PC-3 (cell line): ENCODE measurements around the gene LTB4R. TPM values are rescaled to one million over a fixed set of nuclear protein-coding genes. Genes with fewer than 3 reads are reported as not detected.
A peak's percentile ranks its signal among the peaks of the same experiment; 100 is the strongest.

ENCODE experiments used
- ATAC-seq: fragments of 200-7000 bp; cut with Tn5 transposase; 2 replicates; pipeline ENCODE4 v1.9.1; 2020; ENCODE audit warnings: mild to moderate bottlenecking, moderate library complexity
- BruUV-seq: library from RNA; stranded (reverse); fragments of 400-500 nt; replicated peaks from 2 replicates; lab custom pipeline; 2021; lab: Mats Ljungman, UMichigan
- CTCF ChIA-PET: fragments of 300-600 bp; sonication (Branson Sonifier 250); formaldehyde crosslinking; loops from one replicate; lab custom pipeline; 2022; ENCODE audit warnings: antibody characterized with exemption; lab: Charles Lee
- POLR2A ChIA-PET: fragments of 300-600 bp; sonication (Branson Sonifier 250); formaldehyde crosslinking; loops from one replicate; lab custom pipeline; 2022; ENCODE audit warnings: antibody characterized with exemption; ENCODE audit not compliant: unreplicated experiment; lab: Charles Lee
- DNase-seq: peaks from one replicate; pipeline ENCODE4 v3.0.0-alpha.2; 2015
- H2AFZ ChIP-seq: fragments of 300-600 bp; sonication (generic); 2 replicates; pipeline ENCODE4 v1.6.0; 2016; ENCODE audit warnings: antibody characterized with exemption, low read length
- H3F3A ChIP-seq: fragments of 300-600 bp; sonication (generic); one replicate; pipeline ENCODE4 v1.6.0; 2017; ENCODE audit warnings: antibody characterized with exemption, low read length, control low read depth, mild to moderate bottlenecking; ENCODE audit not compliant: unreplicated experiment
- H3K27ac ChIP-seq: fragments of 300-600 bp; sonication (generic); 2 replicates; pipeline ENCODE4 v1.5.1; 2016; ENCODE audit warnings: mild to moderate bottlenecking, low read length
- H3K27me3 ChIP-seq: fragments of 300-600 bp; sonication (generic); 2 replicates; pipeline ENCODE4 v1.6.1; 2016; ENCODE audit warnings: low read length, mixed read lengths
- H3K36me3 ChIP-seq: fragments of 300-600 bp; sonication (generic); 2 replicates; pipeline ENCODE4 v1.6.1; 2016; ENCODE audit warnings: low read depth, mixed run types, low read length, mixed read lengths
- H3K4me1 ChIP-seq: fragments of 300-600 bp; sonication (generic); 2 replicates; pipeline ENCODE4 v1.5.1; 2016; ENCODE audit warnings: low read length; ENCODE audit not compliant: insufficient read depth
- H3K4me2 ChIP-seq: fragments of 300-600 bp; sonication (generic); 2 replicates; pipeline ENCODE4 v1.6.0; 2016; ENCODE audit warnings: low read length
- H3K4me3 ChIP-seq: fragments of 300-600 bp; sonication (generic); 2 replicates; pipeline ENCODE4 v1.5.1; 2016; ENCODE audit warnings: mild to moderate bottlenecking, low read length, mixed read lengths
- H3K79me2 ChIP-seq: fragments of 300-600 bp; sonication (generic); 2 replicates; pipeline ENCODE4 v1.6.1; 2017; ENCODE audit warnings: low read length, mixed read lengths
- H3K9ac ChIP-seq: fragments of 300-600 bp; sonication (generic); 2 replicates; pipeline ENCODE4 v1.6.0; 2016; ENCODE audit warnings: mild to moderate bottlenecking, low read length
- H3K9me2 ChIP-seq: fragments of 300-600 bp; sonication (generic); replicated peaks from 2 replicates; pipeline ENCODE4 v1.6.1; 2016; ENCODE audit warnings: mixed run types, low read length, mixed read lengths
- H3K9me3 ChIP-seq: fragments of 300-600 bp; sonication (generic); 2 replicates; pipeline ENCODE4 v1.6.1; 2016; ENCODE audit warnings: low read length, mixed read lengths
- H4K20me1 ChIP-seq: fragments of 300-600 bp; sonication (generic); 2 replicates; pipeline ENCODE4 v1.6.1; 2016; ENCODE audit warnings: low read length, mixed read lengths
- EZH2 ChIP-seq: fragments of 300-600 bp; sonication (generic); IDR thresholded peaks from one replicate; pipeline ENCODE4 v1.6.1; 2017; ENCODE audit warnings: antibody characterized with exemption, mild to moderate bottlenecking, low read length; ENCODE audit not compliant: unreplicated experiment
- EZH2phosphoT487 ChIP-seq: fragments of 300-600 bp; sonication (generic); IDR thresholded peaks from 2 replicates; pipeline ENCODE4 v1.6.1; 2018; ENCODE audit warnings: mild to moderate bottlenecking, antibody characterized with exemption, low read length, borderline replicate concordance
- intact Hi-C: fragments of 100-400 bp; cut with micrococcal nuclease; formaldehyde crosslinking; loops from 2 replicates; pipeline ENCODE4 v1.9.0; 2023
- total RNA-seq: library from RNA; depleted of rRNA; stranded (reverse); fragments of >200 nt; gene quantifications from 2 replicates; pipeline ENCODE4 v1.2.3, GENCODE V29; 2014
- TF ChIP-seq, protein P1 (sequence below): fragments of 300-600 bp; sonication (generic); conservative IDR thresholded peaks from 2 replicates; pipeline ENCODE4 v1.5.1; 2017; ENCODE audit warnings: antibody characterized with exemption, low read depth, mild to moderate bottlenecking, low read length

The LTB4R gene
- total RNA-seq, 1 experiment from 2014 or later: 11.6 TPM

DNA sequence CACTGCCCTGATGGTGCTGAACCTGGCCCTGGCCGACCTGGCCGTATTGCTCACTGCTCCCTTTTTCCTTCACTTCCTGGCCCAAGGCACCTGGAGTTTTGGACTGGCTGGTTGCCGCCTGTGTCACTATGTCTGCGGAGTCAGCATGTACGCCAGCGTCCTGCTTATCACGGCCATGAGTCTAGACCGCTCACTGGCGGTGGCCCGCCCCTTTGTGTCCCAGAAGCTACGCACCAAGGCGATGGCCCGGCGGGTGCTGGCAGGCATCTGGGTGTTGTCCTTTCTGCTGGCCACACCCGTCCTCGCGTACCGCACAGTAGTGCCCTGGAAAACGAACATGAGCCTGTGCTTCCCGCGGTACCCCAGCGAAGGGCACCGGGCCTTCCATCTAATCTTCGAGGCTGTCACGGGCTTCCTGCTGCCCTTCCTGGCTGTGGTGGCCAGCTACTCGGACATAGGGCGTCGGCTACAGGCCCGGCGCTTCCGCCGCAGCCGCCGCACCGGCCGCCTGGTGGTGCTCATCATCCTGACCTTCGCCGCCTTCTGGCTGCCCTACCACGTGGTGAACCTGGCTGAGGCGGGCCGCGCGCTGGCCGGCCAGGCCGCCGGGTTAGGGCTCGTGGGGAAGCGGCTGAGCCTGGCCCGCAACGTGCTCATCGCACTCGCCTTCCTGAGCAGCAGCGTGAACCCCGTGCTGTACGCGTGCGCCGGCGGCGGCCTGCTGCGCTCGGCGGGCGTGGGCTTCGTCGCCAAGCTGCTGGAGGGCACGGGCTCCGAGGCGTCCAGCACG is 4.7 kb downstream of the LTB4R start:
- DNase-seq (no peak), ATAC-seq (peak; percentile 53)
- ChIA-PET CTCF (no interaction called here), POLR2A (no interaction called here)
- H3K27me3 ChIP-seq: no peaks in the 10 kb centered on the region
- H3K9me3 ChIP-seq: no peaks in the 10 kb centered on the region
- no peaks in the 10 kb centered on the region for H3K9me2 ChIP-seq
- H3F3A ChIP-seq: no peaks in the 10 kb centered on the region
- peaks cover 12% of the 10 kb centered on the region for H3K4me1 ChIP-seq
- intact Hi-C loops: no loop called here
- H4K20me1 ChIP-seq: no peaks in the 10 kb centered on the region
- H3K79me2 ChIP-seq: no peaks in the 10 kb centered on the region
- no peak overlapping the region for H2AFZ ChIP-seq
- H3K27ac ChIP-seq: no peak overlapping the region
- no TSS peak for BruUV-seq
- H3K9ac ChIP-seq: no peak overlapping the region
- H3K4me2 ChIP-seq: no peak overlapping the region
- no peak overlapping the region for H3K4me3 ChIP-seq
- TF ChIP-seq, protein P1, sequence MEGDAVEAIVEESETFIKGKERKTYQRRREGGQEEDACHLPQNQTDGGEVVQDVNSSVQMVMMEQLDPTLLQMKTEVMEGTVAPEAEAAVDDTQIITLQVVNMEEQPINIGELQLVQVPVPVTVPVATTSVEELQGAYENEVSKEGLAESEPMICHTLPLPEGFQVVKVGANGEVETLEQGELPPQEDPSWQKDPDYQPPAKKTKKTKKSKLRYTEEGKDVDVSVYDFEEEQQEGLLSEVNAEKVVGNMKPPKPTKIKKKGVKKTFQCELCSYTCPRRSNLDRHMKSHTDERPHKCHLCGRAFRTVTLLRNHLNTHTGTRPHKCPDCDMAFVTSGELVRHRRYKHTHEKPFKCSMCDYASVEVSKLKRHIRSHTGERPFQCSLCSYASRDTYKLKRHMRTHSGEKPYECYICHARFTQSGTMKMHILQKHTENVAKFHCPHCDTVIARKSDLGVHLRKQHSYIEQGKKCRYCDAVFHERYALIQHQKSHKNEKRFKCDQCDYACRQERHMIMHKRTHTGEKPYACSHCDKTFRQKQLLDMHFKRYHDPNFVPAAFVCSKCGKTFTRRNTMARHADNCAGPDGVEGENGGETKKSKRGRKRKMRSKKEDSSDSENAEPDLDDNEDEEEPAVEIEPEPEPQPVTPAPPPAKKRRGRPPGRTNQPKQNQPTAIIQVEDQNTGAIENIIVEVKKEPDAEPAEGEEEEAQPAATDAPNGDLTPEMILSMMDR: no peak
- TF ChIP-seq EZH2phosphoT487 (no peak), EZH2 (no peak)
- H3K36me3 ChIP-seq: no peaks in the 10 kb centered on the region

GRCh38 chr14:24316597-24316950 is 5.3 kb downstream of the LTB4R start:
- no peaks in the 10 kb centered on the region for H3K9me2 ChIP-seq
- ChIA-PET POLR2A (no interaction called here), CTCF (no interaction called here)
- ATAC-seq: no peak
- no peak overlapping the region for H3K4me3 ChIP-seq
- no peaks in the 10 kb centered on the region for H4K20me1 ChIP-seq
- H2AFZ ChIP-seq: no peak overlapping the region
- no peaks in the 10 kb centered on the region for H3K27me3 ChIP-seq
- H3K36me3 ChIP-seq: no peaks in the 10 kb centered on the region
- H3K9me3 ChIP-seq: no peaks in the 10 kb centered on the region
- no peak overlapping the region for H3K9ac ChIP-seq
- H3K79me2 ChIP-seq: no peaks in the 10 kb centered on the region
- intact Hi-C loops: no loop called here
- no peak overlapping the region for H3K4me2 ChIP-seq
- H3K4me1 ChIP-seq: peaks cover 12% of the 10 kb centered on the region
- H3F3A ChIP-seq: no peaks in the 10 kb centered on the region
- no peak overlapping the region for H3K27ac ChIP-seq
- no peak for TF ChIP-seq EZH2
- TF ChIP-seq, protein P1: no peak
- TF ChIP-seq EZH2phosphoT487: no peak
- no peak for DNase-seq
- BruUV-seq: no TSS peak

- Histone ChIP-seq H3K4me2 (peak overlapping the region; percentile 24; the same call in 1 of the 2 replicates), H4K20me1 (no peaks in the 10 kb centered on the region), H3K79me2 (no peaks in the 10 kb centered on the region), H3K36me3 (no peaks in the 10 kb centered on the region), H3K4me1 (peaks cover 12% of the 10 kb centered on the region), H3K9ac (no peak overlapping the region), H3K4me3 (no peak overlapping the region), H3F3A (no peaks in the 10 kb centered on the region), H3K9me3 (no peaks in the 10 kb centered on the region), H3K27ac (no peak overlapping the region), H3K9me2 (no peaks in the 10 kb centered on the region), H3K27me3 (no peaks in the 10 kb centered on the region), H2AFZ (no peak overlapping the region)
- ChIA-PET CTCF (no interaction called here), POLR2A (no interaction called here)
- TF ChIP-seq EZH2 (no peak), EZH2phosphoT487 (no peak)
- TF ChIP-seq, protein P1: no peak
- intact Hi-C loops: no loop called here
- ATAC-seq (peak; percentile 58), DNase-seq (peak; percentile 70)
- BruUV-seq: no TSS peak
Measured at GRCh38 chr14:24317141-24317928, 6.0 kb downstream of the LTB4R start.
